HG02870 (cell line): ENCODE measurements around the gene SLC36A2.
"Not testable (repeated sequence)": the region's sequence is repeated elsewhere in the genome, so short reads cannot be mapped to it uniquely, and the experiment has no call there.

Experiments used
- ATAC-seq: cut with Tn5 transposase; IDR thresholded peaks from one replicate; pipeline ENCODE4 v1.9.1; 2021; ENCODE audit warnings: mild to moderate bottlenecking, moderate library complexity; ENCODE audit not compliant: unreplicated experiment

The SLC36A2 gene

GRCh38 chr5:151347369-151347768 is at the start of gene SLC36A2:
Gene SLC36A2 (minus strand): TSS chr5:151347559. CDS start chr5:151347460, 99 bp downstream.
- no peak for ATAC-seq

GRCh38 chr5:151388960-151389359 is 41.6 kb upstream of the SLC36A2 start:
- ATAC-seq = no peak

GRCh38 chr5:151384106-151384505 is 36.7 kb upstream of the SLC36A2 start:
- no peak for ATAC-seq

GRCh38 chr5:151383011-151383410 is 35.7 kb upstream of the SLC36A2 start:
- no peak for ATAC-seq

GRCh38 chr5:151382576-151382975 is 35.2 kb upstream of the SLC36A2 start:
- ATAC-seq = no peak

GRCh38 chr5:151381899-151382298 is 34.5 kb upstream of the SLC36A2 start:
- no peak for ATAC-seq

- ATAC-seq = no peak
Measured at GRCh38 chr5:151378616-151379015, 31.3 kb upstream of the SLC36A2 start.

GRCh38 chr5:151374539-151374938 is 27.2 kb upstream of the SLC36A2 start:
- no peak for ATAC-seq

- not testable (repeated sequence) for ATAC-seq
Measured at GRCh38 chr5:151367038-151367437, 19.7 kb upstream of the SLC36A2 start.

GRCh38 chr5:151363673-151364072 is 16.3 kb upstream of the SLC36A2 start:
- no peak for ATAC-seq

GRCh38 chr5:151362970-151363369 is 15.6 kb upstream of the SLC36A2 start:
- no peak for ATAC-seq

- ATAC-seq = no peak
Measured at GRCh38 chr5:151359391-151359790, 12.0 kb upstream of the SLC36A2 start.

- ATAC-seq = no peak
Measured at GRCh38 chr5:151357792-151358191, 10.4 kb upstream of the SLC36A2 start.

GRCh38 chr5:151357097-151357496 is 9.7 kb upstream of the SLC36A2 start:
- ATAC-seq = no peak

GRCh38 chr5:151351671-151352070 is 4.3 kb upstream of the SLC36A2 start:
- no peak for ATAC-seq

- ATAC-seq = no peak
Measured at GRCh38 chr5:151348789-151349188, 1.4 kb upstream of the SLC36A2 start.

- ATAC-seq = no peak
Measured at GRCh38 chr5:151345808-151346478, 1.4 kb downstream of the SLC36A2 start.

GRCh38 chr5:151345187-151345807 is 2.1 kb downstream of the SLC36A2 start:
- ATAC-seq = no peak

GRCh38 chr5:151344088-151344487 is 3.3 kb downstream of the SLC36A2 start:
- no peak for ATAC-seq

- no peak for ATAC-seq
Measured at GRCh38 chr5:151340004-151340403, 7.4 kb downstream of the SLC36A2 start.

- ATAC-seq = no peak
Measured at GRCh38 chr5:151338734-151339133, 8.6 kb downstream of the SLC36A2 start.

GRCh38 chr5:151332857-151333256 is 14.5 kb downstream of the SLC36A2 start:
- no peak for ATAC-seq

GRCh38 chr5:151328734-151329133 is 18.6 kb downstream of the SLC36A2 start:
- no peak for ATAC-seq
